ENCODE measurements around the gene PWP2. TPM values are rescaled to one million over a fixed set of nuclear protein-coding genes. Genes with fewer than 3 reads are reported as not detected.

The PWP2 gene
- polyA plus RNA-seq, 2 donors: 2.2 to 3.2 TPM

DNA sequence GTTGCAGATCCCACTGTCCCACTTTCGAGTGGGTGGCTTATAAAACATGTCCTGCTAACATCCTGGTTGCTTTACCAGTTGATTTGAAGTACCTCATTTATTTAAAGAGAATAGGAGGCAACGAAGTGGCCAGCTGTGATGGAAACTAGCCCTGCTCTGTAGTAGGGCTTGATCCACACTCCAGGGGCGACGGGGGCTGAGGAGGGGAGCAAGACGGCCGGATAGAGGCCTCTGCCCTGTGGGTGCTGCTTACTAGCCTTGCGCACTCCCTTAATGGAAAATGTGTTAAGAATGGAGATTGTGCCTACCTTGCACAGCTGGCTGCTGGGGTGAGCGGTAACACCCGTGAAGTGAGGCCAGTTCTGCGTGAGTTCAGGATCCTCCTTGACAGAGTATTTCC is 41.1 kb upstream of the PWP2 start:
- no peaks in the 10 kb centered on the region for H3K27me3 ChIP-seq (ENCODE audit: control insufficient read depth in 1 of 2, insufficient read depth in 2 of 2, low read length in 2 of 2)
- H3K4me1 ChIP-seq (ENCODE audit: control insufficient read depth in 2 of 2, insufficient read depth in 2 of 2, low read length in 1 of 2): no peaks in the 10 kb centered on the region
- no peak overlapping the region for H3K27ac ChIP-seq (ENCODE audit: low read depth in 2 of 2, low read length in 1 of 2)
- H3K36me3 ChIP-seq (ENCODE audit: control insufficient read depth in 2 of 2, insufficient read depth in 2 of 2, low read length in 1 of 2): peaks cover 4 to 25% of the 10 kb centered on the region in 2 donors
- WGBS, 2 donors: 94% methylated on average over 10 of the region's 10 CpGs
- H3K9me3 ChIP-seq (ENCODE audit: control insufficient read depth in 2 of 2, insufficient read depth in 1 of 2, low read depth in 1 of 2, low read length in 1 of 2): no peaks in the 10 kb centered on the region
- no peak overlapping the region for H3K4me3 ChIP-seq (ENCODE audit: low read depth in 1 of 2, low read length in 2 of 2)

GRCh38 chr21:44067011-44067839 is 40.0 kb upstream of the PWP2 start:
- H3K4me3 ChIP-seq (ENCODE audit: low read depth in 1 of 2, low read length in 2 of 2): no peak overlapping the region
- peaks cover 0 to 2% of the 10 kb centered on the region in 2 donors for H3K4me1 ChIP-seq (ENCODE audit: control insufficient read depth in 2 of 2, insufficient read depth in 2 of 2, low read length in 1 of 2)
- WGBS, 2 donors: 78 to 79% methylated on average over 15 of the region's 15 CpGs
- no peaks in the 10 kb centered on the region for H3K9me3 ChIP-seq (ENCODE audit: control insufficient read depth in 2 of 2, insufficient read depth in 1 of 2, low read depth in 1 of 2, low read length in 1 of 2)
- no peaks in the 10 kb centered on the region for H3K27me3 ChIP-seq (ENCODE audit: control insufficient read depth in 1 of 2, insufficient read depth in 2 of 2, low read length in 2 of 2)
- peaks cover 4 to 31% of the 10 kb centered on the region in 2 donors for H3K36me3 ChIP-seq (ENCODE audit: control insufficient read depth in 2 of 2, insufficient read depth in 2 of 2, low read length in 1 of 2)
- no peak overlapping the region for H3K27ac ChIP-seq (ENCODE audit: low read depth in 2 of 2, low read length in 1 of 2)

DNA sequence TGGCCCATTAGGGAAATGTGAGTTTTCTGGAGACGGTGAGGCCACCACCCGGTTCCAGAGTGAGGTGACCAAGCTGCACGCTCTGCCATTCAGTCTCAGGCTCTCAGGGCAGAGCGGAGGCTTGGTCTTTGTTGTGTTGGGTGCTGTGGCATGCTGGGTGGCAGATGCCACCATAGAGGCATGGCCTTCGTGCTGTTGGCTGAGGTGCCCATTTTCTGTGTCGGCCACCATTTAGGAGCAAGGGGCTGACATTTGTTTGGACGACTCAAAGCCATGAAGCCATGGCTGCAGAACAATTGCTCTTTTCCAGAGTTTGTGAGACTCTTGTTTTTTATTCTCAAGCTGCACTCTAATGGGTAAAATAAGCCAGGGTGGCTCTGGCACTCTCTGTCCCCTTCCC is 36.8 kb upstream of the PWP2 start:
- 95 to 96% methylated on average over 7 of the region's 7 CpGs for WGBS, 2 donors
- Histone ChIP-seq H3K4me1 (ENCODE audit: control insufficient read depth in 2 of 2, insufficient read depth in 2 of 2, low read length in 1 of 2) (peaks cover 0 to 2% of the 10 kb centered on the region in 2 donors), H3K36me3 (ENCODE audit: control insufficient read depth in 2 of 2, insufficient read depth in 2 of 2, low read length in 1 of 2) (peaks cover 10 to 24% of the 10 kb centered on the region in 2 donors), H3K27me3 (ENCODE audit: control insufficient read depth in 1 of 2, insufficient read depth in 2 of 2, low read length in 2 of 2) (no peaks in the 10 kb centered on the region), H3K27ac (ENCODE audit: low read depth in 2 of 2, low read length in 1 of 2) (no peak overlapping the region), H3K9me3 (ENCODE audit: control insufficient read depth in 2 of 2, insufficient read depth in 1 of 2, low read depth in 1 of 2, low read length in 1 of 2) (no peaks in the 10 kb centered on the region), H3K4me3 (ENCODE audit: low read depth in 1 of 2, low read length in 2 of 2) (no peak overlapping the region)

DNA sequence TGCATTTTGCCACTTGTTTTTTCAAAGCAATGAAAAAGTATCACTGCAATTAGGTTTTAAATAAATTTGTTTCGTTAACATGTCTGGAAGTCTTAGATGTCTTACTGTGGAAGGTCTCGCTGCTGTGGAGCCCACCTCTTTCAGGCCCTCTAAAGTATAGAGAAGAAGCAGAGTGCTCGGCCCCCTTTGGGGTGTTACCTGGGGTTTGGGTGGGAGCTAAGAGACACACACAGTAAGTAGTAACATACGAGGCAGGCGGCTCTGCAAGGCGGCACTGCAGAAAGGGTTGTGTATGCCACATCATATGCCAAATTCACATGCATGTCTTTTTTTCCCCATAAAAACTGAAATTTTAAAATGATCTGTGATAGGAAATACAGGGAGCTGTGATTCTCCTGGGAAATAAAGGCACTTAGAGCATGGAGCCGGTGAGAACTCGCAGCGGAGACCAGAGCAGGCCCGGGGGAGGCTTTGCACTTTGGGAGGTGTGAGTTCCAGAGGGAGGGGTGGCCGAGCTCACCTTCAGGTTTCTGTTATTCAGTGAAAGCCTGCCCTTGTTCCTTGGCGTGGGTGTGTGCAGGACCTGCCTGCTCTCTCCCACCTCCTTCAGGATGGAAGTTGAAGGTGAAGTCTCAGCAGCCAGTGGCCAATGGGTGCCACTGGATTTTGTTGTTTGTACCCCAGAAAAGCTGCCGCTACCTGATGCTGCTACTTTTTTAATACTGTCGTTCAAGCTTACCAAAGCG is 35.7 kb upstream of the PWP2 start:
- no peaks in the 10 kb centered on the region for H3K9me3 ChIP-seq (ENCODE audit: control insufficient read depth in 2 of 2, insufficient read depth in 1 of 2, low read depth in 1 of 2, low read length in 1 of 2)
- H3K36me3 ChIP-seq (ENCODE audit: control insufficient read depth in 2 of 2, insufficient read depth in 2 of 2, low read length in 1 of 2): peaks cover 10 to 22% of the 10 kb centered on the region in 2 donors
- H3K27ac ChIP-seq (ENCODE audit: low read depth in 2 of 2, low read length in 1 of 2): no peak overlapping the region
- WGBS, 2 donors: 88 to 89% methylated on average over 15 of the region's 15 CpGs
- H3K4me1 ChIP-seq (ENCODE audit: control insufficient read depth in 2 of 2, insufficient read depth in 2 of 2, low read length in 1 of 2): peaks cover 0 to 2% of the 10 kb centered on the region in 2 donors
- H3K4me3 ChIP-seq (ENCODE audit: low read depth in 1 of 2, low read length in 2 of 2): no peak overlapping the region
- no peaks in the 10 kb centered on the region for H3K27me3 ChIP-seq (ENCODE audit: control insufficient read depth in 1 of 2, insufficient read depth in 2 of 2, low read length in 2 of 2)

- 95 to 97% methylated on average over 15 of the region's 15 CpGs for whole genome bisulfite sequencing, 2 donors
- Histone ChIP-seq H3K36me3 (ENCODE audit: control insufficient read depth in 2 of 2, insufficient read depth in 2 of 2, low read length in 1 of 2) (peaks cover 10 to 20% of the 10 kb centered on the region in 2 donors), H3K9me3 (ENCODE audit: control insufficient read depth in 2 of 2, insufficient read depth in 1 of 2, low read depth in 1 of 2, low read length in 1 of 2) (no peaks in the 10 kb centered on the region), H3K4me1 (ENCODE audit: control insufficient read depth in 2 of 2, insufficient read depth in 2 of 2, low read length in 1 of 2) (peaks cover 0 to 2% of the 10 kb centered on the region in 2 donors), H3K27me3 (ENCODE audit: control insufficient read depth in 1 of 2, insufficient read depth in 2 of 2, low read length in 2 of 2) (no peaks in the 10 kb centered on the region), H3K4me3 (ENCODE audit: low read depth in 1 of 2, low read length in 2 of 2) (no peak overlapping the region), H3K27ac (ENCODE audit: low read depth in 2 of 2, low read length in 1 of 2) (no peak overlapping the region)
Observed at GRCh38 chr21:44072111-44072510, 35.1 kb upstream of the PWP2 start.

- H3K4me1 ChIP-seq (ENCODE audit: control insufficient read depth in 2 of 2, insufficient read depth in 2 of 2, low read length in 1 of 2): peaks cover 0 to 2% of the 10 kb centered on the region in 2 donors
- peaks cover 12 to 29% of the 10 kb centered on the region in 2 donors for H3K36me3 ChIP-seq (ENCODE audit: control insufficient read depth in 2 of 2, insufficient read depth in 2 of 2, low read length in 1 of 2)
- H3K4me3 ChIP-seq (ENCODE audit: low read depth in 1 of 2, low read length in 2 of 2): no peak overlapping the region
Observed at GRCh38 chr21:44074315-44074958, 32.8 kb upstream of the PWP2 start.

GRCh38 chr21:44076316-44076715 is 30.9 kb upstream of the PWP2 start:
- Histone ChIP-seq H3K4me3 (ENCODE audit: low read depth in 1 of 2, low read length in 2 of 2) (no peak overlapping the region), H3K9me3 (ENCODE audit: control insufficient read depth in 2 of 2, insufficient read depth in 1 of 2, low read depth in 1 of 2, low read length in 1 of 2) (no peaks in the 10 kb centered on the region), H3K27me3 (ENCODE audit: control insufficient read depth in 1 of 2, insufficient read depth in 2 of 2, low read length in 2 of 2) (no peaks in the 10 kb centered on the region), H3K36me3 (ENCODE audit: control insufficient read depth in 2 of 2, insufficient read depth in 2 of 2, low read length in 1 of 2) (peaks cover 10 to 24% of the 10 kb centered on the region in 2 donors), H3K27ac (ENCODE audit: low read depth in 2 of 2, low read length in 1 of 2) (no peak overlapping the region), H3K4me1 (ENCODE audit: control insufficient read depth in 2 of 2, insufficient read depth in 2 of 2, low read length in 1 of 2) (peaks cover 0 to 2% of the 10 kb centered on the region in 2 donors)
- WGBS, 2 donors: 83 to 86% methylated on average over 5 of the region's 5 CpGs

More at GRCh38 chr21:44074315-44074958, 32.8 kb upstream of the PWP2 start:
- H3K27me3 ChIP-seq (ENCODE audit: control insufficient read depth in 1 of 2, insufficient read depth in 2 of 2, low read length in 2 of 2): no peaks in the 10 kb centered on the region
- H3K27ac ChIP-seq (ENCODE audit: low read depth in 2 of 2, low read length in 1 of 2): no peak overlapping the region
- 87 to 92% methylated on average over 11 of the region's 11 CpGs for WGBS, 2 donors
- H3K9me3 ChIP-seq (ENCODE audit: control insufficient read depth in 2 of 2, insufficient read depth in 1 of 2, low read depth in 1 of 2, low read length in 1 of 2): no peaks in the 10 kb centered on the region

DNA sequence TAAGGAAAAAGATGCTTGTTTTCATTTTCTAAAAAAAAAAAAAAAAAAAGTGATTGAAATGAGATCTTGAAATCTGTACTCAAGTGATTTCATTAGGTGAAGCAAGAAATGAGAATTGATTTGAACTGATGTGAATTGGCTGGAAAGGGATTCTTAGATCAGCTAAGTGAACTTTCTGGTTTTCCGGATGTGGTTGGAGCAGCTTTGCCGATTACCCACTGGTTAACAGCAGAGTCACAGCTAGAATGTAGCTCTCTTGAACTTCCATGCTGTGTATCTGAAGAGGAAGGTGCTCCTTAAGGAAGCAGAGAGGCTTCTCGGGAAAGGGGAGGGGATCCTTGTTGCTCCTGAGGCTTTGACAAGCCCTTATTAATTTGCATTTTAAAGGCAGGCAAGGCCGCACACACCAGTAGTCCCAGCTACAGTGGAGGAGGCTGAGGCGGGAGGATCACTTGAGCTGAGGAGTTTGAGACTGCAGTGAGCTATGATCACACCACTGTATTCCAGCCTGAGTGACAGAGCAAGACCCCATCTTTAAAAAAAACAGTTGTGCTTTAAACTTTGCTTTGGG is 28.7 kb upstream of the PWP2 start:
- H3K36me3 ChIP-seq (ENCODE audit: control insufficient read depth in 2 of 2, insufficient read depth in 2 of 2, low read length in 1 of 2): peaks cover 14 to 27% of the 10 kb centered on the region in 2 donors
- 90% methylated on average over 5 of the region's 5 CpGs for WGBS, 2 donors
- no peaks in the 10 kb centered on the region for H3K27me3 ChIP-seq (ENCODE audit: control insufficient read depth in 1 of 2, insufficient read depth in 2 of 2, low read length in 2 of 2)
- H3K4me3 ChIP-seq (ENCODE audit: low read depth in 1 of 2, low read length in 2 of 2): no peak overlapping the region
- H3K4me1 ChIP-seq (ENCODE audit: control insufficient read depth in 2 of 2, insufficient read depth in 2 of 2, low read length in 1 of 2): peaks cover 0 to 5% of the 10 kb centered on the region in 2 donors
- no peak overlapping the region for H3K27ac ChIP-seq (ENCODE audit: low read depth in 2 of 2, low read length in 1 of 2)
- no peaks in the 10 kb centered on the region for H3K9me3 ChIP-seq (ENCODE audit: control insufficient read depth in 2 of 2, insufficient read depth in 1 of 2, low read depth in 1 of 2, low read length in 1 of 2)

- H3K36me3 ChIP-seq (ENCODE audit: control insufficient read depth in 2 of 2, insufficient read depth in 2 of 2, low read length in 1 of 2): peaks cover 10 to 27% of the 10 kb centered on the region in 2 donors
- H3K4me1 ChIP-seq (ENCODE audit: control insufficient read depth in 2 of 2, insufficient read depth in 2 of 2, low read length in 1 of 2): peaks cover 0 to 5% of the 10 kb centered on the region in 2 donors
- H3K4me3 ChIP-seq (ENCODE audit: low read depth in 1 of 2, low read length in 2 of 2): no peak overlapping the region
- no peaks in the 10 kb centered on the region for H3K27me3 ChIP-seq (ENCODE audit: control insufficient read depth in 1 of 2, insufficient read depth in 2 of 2, low read length in 2 of 2)
- WGBS, 2 donors: 94% methylated on average over 3 of the region's 3 CpGs
- no peaks in the 10 kb centered on the region for H3K9me3 ChIP-seq (ENCODE audit: control insufficient read depth in 2 of 2, insufficient read depth in 1 of 2, low read depth in 1 of 2, low read length in 1 of 2)
- no peak overlapping the region for H3K27ac ChIP-seq (ENCODE audit: low read depth in 2 of 2, low read length in 1 of 2)
Observed at GRCh38 chr21:44079446-44079845, 27.8 kb upstream of the PWP2 start.
